ENCODE data around the gene GHRHR.

- TF ChIP-seq, protein P1, sequence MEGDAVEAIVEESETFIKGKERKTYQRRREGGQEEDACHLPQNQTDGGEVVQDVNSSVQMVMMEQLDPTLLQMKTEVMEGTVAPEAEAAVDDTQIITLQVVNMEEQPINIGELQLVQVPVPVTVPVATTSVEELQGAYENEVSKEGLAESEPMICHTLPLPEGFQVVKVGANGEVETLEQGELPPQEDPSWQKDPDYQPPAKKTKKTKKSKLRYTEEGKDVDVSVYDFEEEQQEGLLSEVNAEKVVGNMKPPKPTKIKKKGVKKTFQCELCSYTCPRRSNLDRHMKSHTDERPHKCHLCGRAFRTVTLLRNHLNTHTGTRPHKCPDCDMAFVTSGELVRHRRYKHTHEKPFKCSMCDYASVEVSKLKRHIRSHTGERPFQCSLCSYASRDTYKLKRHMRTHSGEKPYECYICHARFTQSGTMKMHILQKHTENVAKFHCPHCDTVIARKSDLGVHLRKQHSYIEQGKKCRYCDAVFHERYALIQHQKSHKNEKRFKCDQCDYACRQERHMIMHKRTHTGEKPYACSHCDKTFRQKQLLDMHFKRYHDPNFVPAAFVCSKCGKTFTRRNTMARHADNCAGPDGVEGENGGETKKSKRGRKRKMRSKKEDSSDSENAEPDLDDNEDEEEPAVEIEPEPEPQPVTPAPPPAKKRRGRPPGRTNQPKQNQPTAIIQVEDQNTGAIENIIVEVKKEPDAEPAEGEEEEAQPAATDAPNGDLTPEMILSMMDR (IDR thresholded peaks at IDR 0.05; ENCODE audit: low read depth, low read length, poor library complexity, severe bottlenecking) = no peak
- TF ChIP-seq EZH2phosphoT487 (IDR thresholded peaks at IDR 0.05; ENCODE audit: borderline replicate concordance, low read length) = no peak
Observed at GRCh38 chr7:30994206-30995100, 30.7 kb downstream of the GHRHR start.
